ENCODE data around the gene EBNA1BP2. TPM values are rescaled to one million over a fixed set of nuclear protein-coding genes. Genes with fewer than 3 reads are reported as not detected.
"Not testable (repeated sequence)": the region's sequence is repeated elsewhere in the genome, so short reads cannot be mapped to it uniquely, and the experiment has no call there.

The EBNA1BP2 gene
- total and polyA plus RNA-seq, 4 donors = 35.9 to 99.4 (median 58.4) TPM

DNA sequence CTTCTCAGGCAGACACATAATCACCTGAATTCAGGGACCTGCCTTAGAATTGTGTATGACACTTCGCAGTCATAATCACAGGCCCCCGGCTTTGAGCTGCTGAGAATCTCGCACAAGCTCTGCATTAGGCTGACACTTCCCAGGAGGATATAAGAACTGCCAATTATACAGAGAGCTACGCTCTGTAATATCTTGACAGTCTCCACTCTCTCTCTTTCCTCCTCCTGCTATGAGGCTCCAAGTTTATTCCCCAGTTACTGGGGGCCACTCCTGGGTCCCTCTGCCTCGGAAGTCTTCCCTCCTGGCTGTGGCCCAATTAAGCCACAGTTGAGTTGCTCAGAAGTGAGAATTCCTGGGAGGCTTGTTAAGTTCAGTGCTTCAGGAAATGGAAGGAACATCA is 42.7 kb downstream of the EBNA1BP2 start:
- H3K36me3 ChIP-seq (ENCODE audit: control insufficient read depth in 4 of 4, insufficient read depth in 4 of 4, low read length in 4 of 4) = no peaks in the 10 kb centered on the region
- no peak overlapping the region for H3K27ac ChIP-seq (ENCODE audit: low read depth in 1 of 2, low read length in 1 of 2)
- H3K9me3 ChIP-seq (ENCODE audit: control insufficient read depth in 4 of 4, insufficient read depth in 3 of 4, low read length in 3 of 4) = no peaks in the 10 kb centered on the region
- no peak for DNase-seq
- H3K4me1 ChIP-seq (ENCODE audit: control insufficient read depth in 5 of 5, insufficient read depth in 5 of 5, low read length in 5 of 5) = no peaks in the 10 kb centered on the region
- no peak overlapping the region for H3K9ac ChIP-seq (ENCODE audit: insufficient read depth in 1 of 2, low read length in 2 of 2)
- ATAC-seq (ENCODE audit: insufficient read depth, low FRiP score) = no peak
- 83 to 94% methylated on average over 5 of the region's 5 CpGs for WGBS, 2 donors
- no peak overlapping the region for H3K4me3 ChIP-seq
- TF ChIP-seq, protein P1, sequence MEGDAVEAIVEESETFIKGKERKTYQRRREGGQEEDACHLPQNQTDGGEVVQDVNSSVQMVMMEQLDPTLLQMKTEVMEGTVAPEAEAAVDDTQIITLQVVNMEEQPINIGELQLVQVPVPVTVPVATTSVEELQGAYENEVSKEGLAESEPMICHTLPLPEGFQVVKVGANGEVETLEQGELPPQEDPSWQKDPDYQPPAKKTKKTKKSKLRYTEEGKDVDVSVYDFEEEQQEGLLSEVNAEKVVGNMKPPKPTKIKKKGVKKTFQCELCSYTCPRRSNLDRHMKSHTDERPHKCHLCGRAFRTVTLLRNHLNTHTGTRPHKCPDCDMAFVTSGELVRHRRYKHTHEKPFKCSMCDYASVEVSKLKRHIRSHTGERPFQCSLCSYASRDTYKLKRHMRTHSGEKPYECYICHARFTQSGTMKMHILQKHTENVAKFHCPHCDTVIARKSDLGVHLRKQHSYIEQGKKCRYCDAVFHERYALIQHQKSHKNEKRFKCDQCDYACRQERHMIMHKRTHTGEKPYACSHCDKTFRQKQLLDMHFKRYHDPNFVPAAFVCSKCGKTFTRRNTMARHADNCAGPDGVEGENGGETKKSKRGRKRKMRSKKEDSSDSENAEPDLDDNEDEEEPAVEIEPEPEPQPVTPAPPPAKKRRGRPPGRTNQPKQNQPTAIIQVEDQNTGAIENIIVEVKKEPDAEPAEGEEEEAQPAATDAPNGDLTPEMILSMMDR (IDR thresholded peaks at IDR 0.05; ENCODE audit: control extremely low read depth, extremely low read depth) = no peak
- no peaks in the 10 kb centered on the region for H3K27me3 ChIP-seq (ENCODE audit: control insufficient read depth in 3 of 3, insufficient read depth in 3 of 3, low read length in 2 of 3)

DNA sequence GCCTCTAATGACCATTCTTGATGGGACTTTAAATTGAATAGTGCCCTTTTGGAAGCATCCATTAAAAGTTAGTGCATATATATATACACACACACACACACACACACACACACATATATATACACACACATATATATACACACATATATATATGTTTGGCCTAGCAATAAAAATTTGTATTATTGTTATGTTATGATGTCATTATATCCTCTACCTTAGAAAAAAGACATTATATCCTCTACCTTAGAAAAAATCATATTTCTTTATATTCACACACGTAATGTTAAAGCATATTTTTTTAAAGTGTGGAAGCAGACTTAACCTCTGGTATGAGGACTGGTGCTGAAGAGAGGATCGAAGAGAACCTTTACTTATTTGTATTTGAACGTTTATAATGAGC is 43.3 kb downstream of the EBNA1BP2 start:
- TF ChIP-seq, protein P1 (IDR thresholded peaks at IDR 0.05; ENCODE audit: control extremely low read depth, extremely low read depth) = no peak
- H3K36me3 ChIP-seq (ENCODE audit: control insufficient read depth in 4 of 4, insufficient read depth in 4 of 4, low read length in 4 of 4) = no peaks in the 10 kb centered on the region
- ATAC-seq (ENCODE audit: insufficient read depth, low FRiP score) (no peak), DNase-seq (no peak)
- no peak overlapping the region for H3K4me3 ChIP-seq
- H3K9me3 ChIP-seq (ENCODE audit: control insufficient read depth in 4 of 4, insufficient read depth in 3 of 4, low read length in 3 of 4) = no peaks in the 10 kb centered on the region
- no peak overlapping the region for H3K27ac ChIP-seq (ENCODE audit: low read depth in 1 of 2, low read length in 1 of 2)
- no peaks in the 10 kb centered on the region for H3K4me1 ChIP-seq (ENCODE audit: control insufficient read depth in 5 of 5, insufficient read depth in 5 of 5, low read length in 5 of 5)
- 92 to 93% methylated on average over 3 of the region's 3 CpGs for WGBS, 2 donors
- no peak overlapping the region for H3K9ac ChIP-seq (ENCODE audit: insufficient read depth in 1 of 2, low read length in 2 of 2)
- H3K27me3 ChIP-seq (ENCODE audit: control insufficient read depth in 3 of 3, insufficient read depth in 3 of 3, low read length in 2 of 3) = no peaks in the 10 kb centered on the region

DNA sequence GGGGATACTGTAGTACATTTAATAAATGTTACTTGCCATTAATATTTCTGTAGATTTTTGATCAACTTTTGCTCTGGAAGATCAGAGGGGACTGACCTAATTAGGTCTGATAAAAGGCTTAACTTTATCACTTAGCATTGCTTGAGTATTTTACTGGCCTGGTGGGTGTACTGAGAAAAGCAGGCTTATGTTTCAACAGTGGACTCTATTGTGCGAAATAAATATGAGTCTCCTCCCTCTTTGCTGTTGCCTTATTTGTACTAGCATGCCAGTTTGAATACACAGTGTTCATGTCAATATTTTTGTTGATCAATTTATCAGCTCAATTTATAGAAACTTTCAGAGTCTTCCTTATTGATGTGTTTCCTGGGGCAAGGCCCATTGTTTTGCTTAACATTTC is 49.1 kb downstream of the EBNA1BP2 start:
- H3K4me3 ChIP-seq = no peak overlapping the region
- H3K4me1 ChIP-seq (ENCODE audit: control insufficient read depth in 5 of 5, insufficient read depth in 5 of 5, low read length in 5 of 5) = no peaks in the 10 kb centered on the region
- no peak for ATAC-seq (ENCODE audit: insufficient read depth, low FRiP score)
- TF ChIP-seq, protein P1 (IDR thresholded peaks at IDR 0.05; ENCODE audit: control extremely low read depth, extremely low read depth) = no peak
- no peaks in the 10 kb centered on the region for H3K27me3 ChIP-seq (ENCODE audit: control insufficient read depth in 3 of 3, insufficient read depth in 3 of 3, low read length in 2 of 3)
- H3K27ac ChIP-seq (ENCODE audit: low read depth in 1 of 2, low read length in 1 of 2) = no peak overlapping the region
- H3K9me3 ChIP-seq (ENCODE audit: control insufficient read depth in 4 of 4, insufficient read depth in 3 of 4, low read length in 3 of 4) = no peaks in the 10 kb centered on the region
- H3K36me3 ChIP-seq (ENCODE audit: control insufficient read depth in 4 of 4, insufficient read depth in 4 of 4, low read length in 4 of 4) = no peaks in the 10 kb centered on the region
- H3K9ac ChIP-seq (ENCODE audit: insufficient read depth in 1 of 2, low read length in 2 of 2) = no peak overlapping the region
- DNase-seq = no peak
- WGBS, 2 donors = 85 to 96% methylated on average over 1 of the region's 1 CpG

DNA sequence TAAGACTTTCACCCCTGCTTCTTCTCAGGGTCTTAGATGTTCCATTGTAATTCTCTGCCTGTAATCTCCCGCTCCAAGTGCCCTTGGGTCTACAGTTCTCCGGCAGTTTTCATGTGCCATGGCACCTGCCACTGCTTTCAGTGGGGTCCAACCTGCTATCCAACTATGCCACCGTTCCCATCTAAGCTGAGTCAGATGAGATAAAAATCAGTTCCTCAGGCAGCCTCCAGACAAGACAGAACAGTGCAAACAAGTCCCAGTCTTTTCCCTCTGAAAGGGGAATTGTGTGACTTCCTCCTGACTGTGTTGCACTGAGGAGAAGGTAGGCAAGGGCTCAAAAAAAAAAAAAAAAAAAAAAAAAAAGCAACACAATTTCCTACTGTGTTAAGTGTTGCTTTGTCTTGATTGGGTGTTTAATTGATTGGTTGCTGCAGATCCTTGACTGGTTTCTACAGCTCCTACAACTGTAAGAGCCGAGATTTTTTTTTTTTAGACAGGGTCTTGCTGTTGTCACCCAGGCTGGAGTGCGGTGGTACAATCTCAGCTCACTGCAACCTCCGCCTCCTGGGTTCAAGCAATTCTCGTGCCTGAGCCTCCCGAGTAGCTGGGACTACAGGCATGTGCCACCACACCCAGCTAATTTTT is 50.7 kb downstream of the EBNA1BP2 start:
- DNase-seq = no peak
- WGBS, 2 donors = 86 to 88% methylated on average over 8 of the region's 8 CpGs
- H3K4me1 ChIP-seq (ENCODE audit: control insufficient read depth in 5 of 5, insufficient read depth in 5 of 5, low read length in 5 of 5) = no peaks in the 10 kb centered on the region
- H3K9me3 ChIP-seq (ENCODE audit: control insufficient read depth in 4 of 4, insufficient read depth in 3 of 4, low read length in 3 of 4) = no peaks in the 10 kb centered on the region
- ATAC-seq (ENCODE audit: insufficient read depth, low FRiP score) = no peak
- no peaks in the 10 kb centered on the region for H3K27me3 ChIP-seq (ENCODE audit: control insufficient read depth in 3 of 3, insufficient read depth in 3 of 3, low read length in 2 of 3)
- H3K27ac ChIP-seq (ENCODE audit: low read depth in 1 of 2, low read length in 1 of 2) = no peak overlapping the region
- no peak overlapping the region for H3K4me3 ChIP-seq
- TF ChIP-seq, protein P1 (IDR thresholded peaks at IDR 0.05; ENCODE audit: control extremely low read depth, extremely low read depth) = no peak
- no peak overlapping the region for H3K9ac ChIP-seq (ENCODE audit: insufficient read depth in 1 of 2, low read length in 2 of 2)
- H3K36me3 ChIP-seq (ENCODE audit: control insufficient read depth in 4 of 4, insufficient read depth in 4 of 4, low read length in 4 of 4) = no peaks in the 10 kb centered on the region

DNA sequence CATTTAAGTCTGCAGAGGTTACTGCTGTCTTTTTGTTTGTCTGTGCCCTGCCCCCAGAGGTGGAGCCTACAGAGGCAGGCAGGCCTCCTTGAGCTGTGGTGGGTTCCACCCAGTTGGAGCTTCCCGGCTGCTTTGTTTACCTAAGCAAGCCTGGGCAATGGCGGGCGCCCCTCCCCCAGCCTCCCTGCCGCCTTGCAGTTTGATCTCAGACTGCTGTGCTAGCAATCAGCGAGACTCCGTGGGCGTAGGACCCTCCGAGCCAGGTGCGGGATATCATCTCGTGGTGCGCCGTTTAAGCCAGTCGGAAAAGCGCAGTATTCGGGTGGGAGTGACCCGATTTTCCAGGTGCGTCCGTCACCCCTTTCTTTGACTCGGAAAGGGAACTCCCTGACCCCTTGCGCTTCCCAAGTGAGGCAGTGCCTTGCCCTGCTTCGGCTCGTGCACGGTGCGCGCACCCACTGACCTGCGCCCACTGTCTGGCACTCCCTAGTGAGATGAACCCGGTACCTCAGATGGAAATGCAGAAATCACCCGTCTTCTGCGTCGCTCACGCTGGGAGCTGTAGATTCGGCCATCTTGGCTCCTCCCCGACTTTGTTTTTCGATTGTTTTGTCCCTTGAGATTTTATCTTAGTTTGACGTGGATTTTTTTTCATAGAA is 52.0 kb downstream of the EBNA1BP2 start:
- not testable (repeated sequence) for H3K4me3 ChIP-seq

More for the DNA sequence above, 52.0 kb downstream of the EBNA1BP2 start:
- ATAC-seq (ENCODE audit: insufficient read depth, low FRiP score); H3K9me3 ChIP-seq (ENCODE audit: control insufficient read depth in 4 of 4, insufficient read depth in 3 of 4, low read length in 3 of 4); H3K4me1 ChIP-seq (ENCODE audit: control insufficient read depth in 5 of 5, insufficient read depth in 5 of 5, low read length in 5 of 5); H3K27me3 ChIP-seq (ENCODE audit: control insufficient read depth in 3 of 3, insufficient read depth in 3 of 3, low read length in 2 of 3); H3K9ac ChIP-seq (ENCODE audit: insufficient read depth in 1 of 2, low read length in 2 of 2); H3K36me3 ChIP-seq (ENCODE audit: control insufficient read depth in 4 of 4, insufficient read depth in 4 of 4, low read length in 4 of 4); H3K27ac ChIP-seq (ENCODE audit: low read depth in 1 of 2, low read length in 1 of 2); DNase-seq: not testable (repeated sequence)
- 68 to 88% methylated on average over 22 to 35 of the region's 35 CpGs for WGBS, 2 donors
